ENCODE data around the gene CNEP1R1. TPM values are rescaled to one million over a fixed set of nuclear protein-coding genes. Genes with fewer than 3 reads are reported as not detected.
A peak's percentile ranks its signal among the peaks of the same experiment; 100 is the strongest.

CNEP1R1 gene
- 10 to 100 TPM in 2 of 4 donors, 1 to 10 TPM in 2; 7.0 to 13.1 (median 10.8) TPM for total RNA-seq

DNA sequence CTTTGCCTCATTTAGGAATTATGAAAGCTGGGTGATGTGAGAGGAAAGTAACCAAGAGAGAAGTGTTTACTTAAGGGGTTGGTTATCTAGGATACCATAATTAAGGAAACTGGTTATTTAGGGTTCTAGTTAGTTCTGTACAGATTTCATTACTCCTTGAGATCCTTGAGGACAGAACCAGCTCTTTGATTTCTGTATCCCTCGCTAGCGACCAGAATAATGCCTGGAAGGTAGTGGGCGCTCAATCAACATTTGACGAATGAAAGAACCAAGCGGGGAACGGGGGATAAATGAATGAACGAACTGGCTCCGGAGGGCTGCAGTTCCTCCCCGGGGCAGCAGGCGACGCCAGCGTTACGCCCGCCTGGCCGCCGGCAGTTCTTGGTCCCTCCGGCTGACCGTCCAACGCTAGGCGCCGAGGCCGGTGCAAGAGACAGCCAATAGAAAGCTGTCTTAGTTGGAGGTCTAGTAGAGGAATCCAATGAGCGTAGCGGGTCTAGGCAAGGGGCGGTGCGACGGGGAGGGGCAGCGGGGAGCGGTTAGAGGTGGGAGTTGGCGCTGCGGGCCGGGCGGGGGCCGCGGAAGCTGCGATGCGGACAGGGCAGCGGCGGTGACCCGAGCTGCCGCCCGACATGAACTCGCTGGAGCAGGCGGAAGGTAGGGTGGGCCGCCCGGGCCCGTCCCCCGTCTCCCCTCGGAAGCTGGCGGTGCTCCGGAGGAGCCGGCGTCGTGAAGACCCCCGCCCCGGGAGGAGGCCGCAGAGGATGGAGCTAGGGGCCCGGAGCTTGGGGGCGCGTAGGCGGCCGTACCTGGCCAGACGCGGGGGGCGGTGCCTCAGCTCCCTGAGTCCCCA lies at the start of gene CNEP1R1:
Gene CNEP1R1 (plus strand): TSS at position 542 of the 853 bp plus-strand sequence. CDS start 91 bp downstream, at position 633.
- H3K4me3 ChIP-seq (replicated peaks in 1 of 3) = peak within 1 kb of the TSS; percentile 38 to 95 (median 72)
- H3K27ac ChIP-seq = peak within 1 kb of the TSS in 2 of 3 donors; percentile 60 to 74
- intact Hi-C loops (cut with DNase I) = loop anchor here (5.0 to 10.0 kb wide), 4 partner anchors 130 to 640 kb away; partner anchors contain the start of gene TENT4B
- no peaks in the 10 kb centered on the region for H3K27me3 ChIP-seq
- peaks cover 4 to 15% of the 10 kb centered on the region in 2 donors for H3K4me1 ChIP-seq
- no peaks in the 10 kb centered on the region for H3K36me3 ChIP-seq
- peak in 5 of 6 experiments; percentile 98 to 100 (median 100) for TF ChIP-seq CTCF (IDR thresholded peaks at IDR 0.05)
- TF ChIP-seq POLR2A (IDR thresholded peaks at IDR 0.05) = peak in 1 of 2 donors; percentile 59
- H3K9me3 ChIP-seq = no peaks in the 10 kb centered on the region
- DNase-seq = peak; percentile 94
- 0% methylated on average over 41 to 44 of the region's 65 CpGs for WGBS, 2 donors

DNA sequence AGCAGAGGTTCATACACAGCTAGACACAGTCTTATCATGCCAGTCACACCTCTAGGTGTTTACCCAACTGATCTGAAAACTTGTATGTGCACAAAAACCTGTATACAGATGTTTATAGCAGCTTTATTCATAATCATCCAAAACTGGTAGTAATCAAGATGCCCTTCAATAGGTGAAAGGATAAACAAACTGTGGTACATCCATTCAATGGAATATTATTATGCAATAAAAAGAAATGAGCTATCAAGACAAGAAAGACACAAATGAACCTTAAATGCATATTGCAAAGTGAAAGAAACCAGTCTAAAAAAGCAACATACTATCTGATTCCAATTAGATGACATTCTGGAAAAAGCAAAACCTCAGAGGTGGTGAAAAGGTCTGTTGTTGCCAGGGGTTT lies 47.6 kb upstream of the CNEP1R1 start:
- TF ChIP-seq POLR2A (IDR thresholded peaks at IDR 0.05) (no peak), CTCF (IDR thresholded peaks at IDR 0.05) (no peak)
- H3K4me1 ChIP-seq = no peaks in the 10 kb centered on the region
- no peaks in the 10 kb centered on the region for H3K27me3 ChIP-seq
- no peak for DNase-seq
- intact Hi-C loops (cut with DNase I) = no loop called here
- no peaks in the 10 kb centered on the region for H3K9me3 ChIP-seq
- no peak overlapping the region for H3K27ac ChIP-seq
- H3K36me3 ChIP-seq = no peaks in the 10 kb centered on the region
- no peak overlapping the region for H3K4me3 ChIP-seq (replicated peaks in 1 of 3)

DNA sequence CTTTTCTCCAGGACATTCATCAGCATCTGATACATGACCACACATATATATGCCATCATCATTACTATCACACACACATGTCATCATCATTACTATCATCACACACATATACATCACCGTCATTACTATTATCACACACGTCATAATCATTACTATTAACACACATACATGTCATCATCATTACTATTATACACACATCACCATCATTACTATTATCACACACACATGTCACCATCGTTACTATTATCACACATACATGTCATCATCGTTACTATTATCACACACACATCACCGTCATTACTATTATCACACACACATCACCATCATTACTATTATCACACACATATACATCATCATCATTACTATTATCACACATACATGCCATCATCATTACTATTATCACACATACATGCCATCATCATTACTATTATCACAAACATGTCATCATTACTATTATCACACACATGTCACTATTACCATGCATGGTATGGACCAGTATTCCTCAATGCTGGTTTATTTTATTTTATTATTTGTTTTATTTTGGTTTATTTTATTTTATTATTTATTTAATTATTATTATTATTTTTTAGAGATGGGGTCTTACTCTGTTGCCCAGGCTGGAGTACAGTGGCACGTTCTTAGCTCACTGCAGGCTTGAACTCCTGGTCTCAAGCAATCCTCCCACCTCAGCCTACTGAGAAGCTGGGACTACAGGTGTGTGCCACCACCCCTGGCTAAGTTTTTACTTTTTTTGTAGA lies 46.3 kb upstream of the CNEP1R1 start:
- Histone ChIP-seq H3K4me1 (no peaks in the 10 kb centered on the region), H3K36me3 (no peaks in the 10 kb centered on the region), H3K9me3 (no peaks in the 10 kb centered on the region), H3K27me3 (no peaks in the 10 kb centered on the region), H3K27ac (no peak overlapping the region), H3K4me3 (replicated peaks in 1 of 3) (no peak overlapping the region)
- no peak for TF ChIP-seq POLR2A (IDR thresholded peaks at IDR 0.05)
- TF ChIP-seq CTCF (IDR thresholded peaks at IDR 0.05) = no peak
- 94 to 95% methylated on average over 6 of the region's 6 CpGs for WGBS, 2 donors
- intact Hi-C loops (cut with DNase I) = no loop called here
- DNase-seq = no peak

GRCh38 chr16:49980166-49980565 lies 44.9 kb upstream of the CNEP1R1 start:
- no peak overlapping the region for H3K4me3 ChIP-seq (replicated peaks in 1 of 3)
- no peaks in the 10 kb centered on the region for H3K4me1 ChIP-seq
- TF ChIP-seq POLR2A (IDR thresholded peaks at IDR 0.05) (no peak), CTCF (IDR thresholded peaks at IDR 0.05) (no peak)
- no peaks in the 10 kb centered on the region for H3K36me3 ChIP-seq
- intact Hi-C loops (cut with DNase I) = no loop called here
- no peaks in the 10 kb centered on the region for H3K9me3 ChIP-seq
- no peak for DNase-seq
- no peak overlapping the region for H3K27ac ChIP-seq
- H3K27me3 ChIP-seq = no peaks in the 10 kb centered on the region
- 84 to 88% methylated on average over 3 of the region's 3 CpGs for WGBS, 2 donors
